Activated CD4-positive, alpha-beta T cell treated with anti-CD3 and anti-CD28 coated beads for 48 hours (primary cell): ENCODE results near the gene GTPBP10.

Source experiments
- DNase-seq: peaks from one replicate; pipeline ENCODE4 v3.0.0-alpha.2; 2020

Gene GTPBP10

GRCh38 chr7:90433221-90433620 lies 86.7 kb downstream of the GTPBP10 start:
- DNase-seq = no peak
